Mesenchymal stem cell (in vitro differentiated cells and primary cell): ENCODE data around the gene WBP1L.
"Not testable (repeated sequence)": the region's sequence is repeated elsewhere in the genome, so short reads cannot be mapped to it uniquely, and the experiment has no call there.

Experiments used
- DNase-seq: peaks from one replicate; pipeline ENCODE4 v3.0.0-alpha.2; 2013
- H2AFZ ChIP-seq: one replicate; pipeline ENCODE4 v1.6.1; 2013; ENCODE audit warnings: low read depth, mild to moderate bottlenecking, control low read depth, inconsistent platforms, low read length, moderate library complexity
- H2AK5ac ChIP-seq: 2 replicates; pipeline ENCODE4 v1.6.1; 2013; ENCODE audit warnings: low read length, moderate library complexity, mild to moderate bottlenecking, inconsistent platforms; ENCODE audit not compliant: severe bottlenecking
- H2BK120ac ChIP-seq: one replicate; pipeline ENCODE4 v1.6.1; 2013; ENCODE audit warnings: low read depth, mild to moderate bottlenecking, inconsistent platforms, low read length, moderate library complexity
- H2BK12ac ChIP-seq, 2 experiments: one replicate each; pipeline ENCODE4 v1.6.1; 2013; ENCODE audit warnings: inconsistent platforms in 2 of 2, low read length in 2 of 2, mild to moderate bottlenecking in 2 of 2, moderate library complexity in 2 of 2, control low read depth in 1 of 2
- H2BK15ac ChIP-seq: one replicate; pipeline ENCODE4 v1.6.1; 2013; ENCODE audit warnings: mild to moderate bottlenecking, low read depth, inconsistent platforms; ENCODE audit not compliant: poor library complexity, severe bottlenecking
- H2BK5ac ChIP-seq: 2 replicates; pipeline ENCODE4 v1.6.1; 2013; ENCODE audit warnings: low read depth, mild to moderate bottlenecking, low read length, control low read depth, inconsistent platforms; ENCODE audit not compliant: poor library complexity, severe bottlenecking
- H3K14ac ChIP-seq, 2 experiments: one replicate each; pipeline ENCODE4 v1.6.1; 2013; ENCODE audit warnings: inconsistent platforms in 2 of 2, low read length in 2 of 2, control low read depth in 1 of 2, mild to moderate bottlenecking in 1 of 2, moderate library complexity in 1 of 2
- H3K18ac ChIP-seq, 2 experiments: one replicate each; pipeline ENCODE4 v1.6.1; 2013; ENCODE audit warnings: inconsistent platforms in 2 of 2, low read length in 2 of 2, control low read depth in 1 of 2, low read depth in 1 of 2, mild to moderate bottlenecking in 1 of 2
- H3K23ac ChIP-seq, 2 experiments: one replicate each; pipeline ENCODE4 v1.6.1; 2013; ENCODE audit warnings: inconsistent platforms in 2 of 2, low read length in 2 of 2, mild to moderate bottlenecking in 2 of 2, moderate library complexity in 2 of 2, control low read depth in 1 of 2
- H3K27ac ChIP-seq: 2 replicates; pipeline ENCODE4 v1.5.1; 2013; ENCODE audit warnings: mild to moderate bottlenecking, moderate library complexity, low read length, control low read depth, inconsistent platforms; ENCODE audit not compliant: poor library complexity, severe bottlenecking
- H3K27me3 ChIP-seq, 2 experiments: 2 replicates each; pipeline versions ENCODE4 v1.6.1 to v1.7.0; 2013; ENCODE audit warnings: low read length in 2 of 2, mild to moderate bottlenecking in 2 of 2, moderate library complexity in 2 of 2, control low read depth in 1 of 2, inconsistent platforms in 1 of 2; ENCODE audit not compliant: control insufficient read depth in 1 of 2, insufficient read depth in 1 of 2
- H3K36me3 ChIP-seq, 2 experiments: 2 replicates each; pipeline versions ENCODE4 v1.6.1 to v1.7.0; 2013; ENCODE audit warnings: low read length in 2 of 2, control low read depth in 1 of 2, inconsistent platforms in 1 of 2, low read depth in 1 of 2, mild to moderate bottlenecking in 1 of 2; ENCODE audit not compliant: insufficient read depth in 2 of 2, control insufficient read depth in 1 of 2
- H3K4ac ChIP-seq, 2 experiments: one replicate each; pipeline ENCODE4 v1.6.1; 2013; ENCODE audit warnings: inconsistent platforms in 2 of 2, low read length in 2 of 2, mild to moderate bottlenecking in 2 of 2, moderate library complexity in 2 of 2, control low read depth in 1 of 2, low read depth in 1 of 2
- H3K4me1 ChIP-seq: 2 replicates; pipeline ENCODE4 v1.6.1; 2013; ENCODE audit warnings: low read depth, low read length, control low read depth; ENCODE audit not compliant: control insufficient read depth, insufficient read depth
- H3K4me2 ChIP-seq: 2 replicates; pipeline ENCODE4 v1.6.1; 2013; ENCODE audit warnings: low read length, mild to moderate bottlenecking, inconsistent platforms; ENCODE audit not compliant: poor library complexity, severe bottlenecking
- H3K4me3 ChIP-seq, 2 experiments: 2 replicates each; pipeline versions ENCODE4 v1.5.1 to v1.7.0; 2013; ENCODE audit warnings: low read length in 2 of 2, mild to moderate bottlenecking in 2 of 2, control low read depth in 1 of 2, low read depth in 1 of 2; ENCODE audit not compliant: insufficient read depth in 1 of 2
- H3K79me1 ChIP-seq: replicated peaks from 2 replicates; pipeline ENCODE4 v1.6.1; 2013; ENCODE audit warnings: mild to moderate bottlenecking, control low read depth, low read length, inconsistent platforms; ENCODE audit not compliant: poor library complexity, severe bottlenecking
- H3K9ac ChIP-seq: 2 replicates; pipeline ENCODE4 v1.7.0; 2013; ENCODE audit warnings: mild to moderate bottlenecking, low read length, moderate library complexity
- H3K9me3 ChIP-seq: 2 replicates; pipeline ENCODE4 v1.7.0; 2013; ENCODE audit warnings: mild to moderate bottlenecking, low read length; ENCODE audit not compliant: control insufficient read depth
- H4K8ac ChIP-seq: one replicate; pipeline ENCODE4 v1.6.1; 2013; ENCODE audit warnings: inconsistent platforms, mild to moderate bottlenecking, low read length, moderate library complexity
- H4K91ac ChIP-seq: one replicate; pipeline ENCODE4 v1.6.1; 2013; ENCODE audit warnings: mild to moderate bottlenecking, low read length, inconsistent platforms
- WGBS: methylation state at CpG from one replicate; pipeline ENCODE4 v1.1.7; 2013; ENCODE audit warnings: mixed read lengths; 5-methylcytosine and 5-hydroxymethylcytosine counted together

Gene WBP1L

GRCh38 chr10:102758240-102758932 lies 14.6 kb downstream of the WBP1L start:
- Histone ChIP-seq H3K4me1 (peaks cover 8% of the 10 kb centered on the region), H2AFZ (no peak overlapping the region), H3K18ac (peak overlapping the region in 1 of 2 experiments; percentile 64), H3K4ac (no peak overlapping the region), H3K4me3 (peak overlapping the region in 1 of 2 experiments; percentile 41), H3K79me1 (peaks cover 23% of the 10 kb centered on the region), H3K27me3 (no peaks in the 10 kb centered on the region), H2BK120ac (no peak overlapping the region), H3K23ac (no peak overlapping the region), H2BK12ac (no peak overlapping the region), H4K91ac (no peak overlapping the region), H3K14ac (no peak overlapping the region), H2BK5ac (no peak overlapping the region), H2AK5ac (no peak overlapping the region), H4K8ac (peak overlapping the region; percentile 19), H3K27ac (no peak overlapping the region), H3K9me3 (no peaks in the 10 kb centered on the region), H2BK15ac (no peak overlapping the region), H3K36me3 (peaks cover 0 to 9% of the 10 kb centered on the region in 2 experiments), H3K4me2 (no peak overlapping the region), H3K9ac (peak overlapping the region; percentile 43)
- WGBS = 22% methylated on average over 7 of the region's 9 CpGs
- peak; percentile 51 for DNase-seq

- Histone ChIP-seq H3K4me3 (peak overlapping the region in 1 of 2 experiments; percentile 41), H3K79me1 (peaks cover 26% of the 10 kb centered on the region), H3K9ac (peak overlapping the region; percentile 43)
- not testable (repeated sequence) for H2AFZ ChIP-seq, H3K9me3 ChIP-seq, H3K27me3 ChIP-seq, H4K8ac ChIP-seq, H4K91ac ChIP-seq, H2BK12ac ChIP-seq, H2AK5ac ChIP-seq, H3K23ac ChIP-seq, H2BK15ac ChIP-seq, H3K4me1 ChIP-seq, H3K18ac ChIP-seq, H3K27ac ChIP-seq, H3K14ac ChIP-seq, H3K4ac ChIP-seq, H2BK5ac ChIP-seq, H3K36me3 ChIP-seq, H3K4me2 ChIP-seq, H2BK120ac ChIP-seq
- peak; percentile 76 for DNase-seq
- WGBS = 0% methylated on average over 1 of the region's 12 CpGs
These were observed 15.2 kb downstream of the WBP1L start for GRCh38 chr10:102758933-102759262.

- H3K23ac ChIP-seq = peak overlapping the region in 1 of 2 experiments; percentile 89
- no peak overlapping the region for H3K9ac ChIP-seq
- H3K4ac ChIP-seq = peak overlapping the region in 1 of 2 experiments; percentile 41
- no peaks in the 10 kb centered on the region for H3K9me3 ChIP-seq
- H2BK5ac ChIP-seq = no peak overlapping the region
- no peak overlapping the region for H3K27ac ChIP-seq
- H3K14ac ChIP-seq = no peak overlapping the region
- DNase-seq = no peak
- H3K18ac ChIP-seq = peak overlapping the region in 1 of 2 experiments; percentile 24
- H2BK12ac ChIP-seq = peak overlapping the region in 1 of 2 experiments; percentile 91
- no peak overlapping the region for H2BK15ac ChIP-seq
- H2BK120ac ChIP-seq = no peak overlapping the region
- H2AFZ ChIP-seq = no peak overlapping the region
- H3K4me1 ChIP-seq = peaks cover 10% of the 10 kb centered on the region
- H3K27me3 ChIP-seq = no peaks in the 10 kb centered on the region
- H3K36me3 ChIP-seq = peaks cover 5 to 9% of the 10 kb centered on the region in 2 experiments
- peaks cover 31% of the 10 kb centered on the region for H3K79me1 ChIP-seq
- H2AK5ac ChIP-seq = no peak overlapping the region
- H4K8ac ChIP-seq = no peak overlapping the region
- WGBS = 99% methylated on average over 2 of the region's 3 CpGs
- H4K91ac ChIP-seq = no peak overlapping the region
- H3K4me3 ChIP-seq = no peak overlapping the region
- H3K4me2 ChIP-seq = no peak overlapping the region
These were observed 15.9 kb downstream of the WBP1L start for GRCh38 chr10:102759497-102760210.

GRCh38 chr10:102761981-102762380 lies 18.2 kb downstream of the WBP1L start:
- Histone ChIP-seq H3K4me2 (no peak overlapping the region), H3K36me3 (peaks cover 10 to 11% of the 10 kb centered on the region in 2 experiments), H3K23ac (no peak overlapping the region), H2AFZ (no peak overlapping the region), H3K27ac (no peak overlapping the region), H3K4me1 (peaks cover 20% of the 10 kb centered on the region), H2AK5ac (no peak overlapping the region), H3K18ac (no peak overlapping the region), H2BK5ac (no peak overlapping the region), H3K4me3 (no peak overlapping the region), H3K79me1 (peaks cover 33% of the 10 kb centered on the region), H4K8ac (no peak overlapping the region), H2BK15ac (no peak overlapping the region), H3K9ac (no peak overlapping the region), H2BK12ac (no peak overlapping the region), H2BK120ac (peak overlapping the region; percentile 58), H3K14ac (no peak overlapping the region), H3K27me3 (no peaks in the 10 kb centered on the region), H4K91ac (no peak overlapping the region), H3K9me3 (no peaks in the 10 kb centered on the region), H3K4ac (no peak overlapping the region)
- no peak for DNase-seq
- 100% methylated on average over 2 of the region's 4 CpGs for WGBS
